H1 (cell line): ENCODE measurements around the gene RAB11FIP5.
"Not testable (repeated sequence)": the region's sequence is repeated elsewhere in the genome, so short reads cannot be mapped to it uniquely, and the experiment has no call there.

Source experiments
- CTCF ChIP-seq, 3 experiments: IDR thresholded peaks; 1 replicate in 2 of 3; 2 replicates in 1 of 3; pipeline versions ENCODE4 v1.5.1 to v1.6.1; 2011; ENCODE audit warnings: low read length in 3 of 3, mild to moderate bottlenecking in 3 of 3, inconsistent platforms in 2 of 3, low read depth in 1 of 3, moderate library complexity in 1 of 3; ENCODE audit not compliant: insufficient read depth in 1 of 3; ENCODE audit errors: control extremely low read depth in 1 of 3
- EP300 ChIP-seq, 2 experiments: IDR thresholded peaks; 1 replicate in 1 of 2; 2 replicates in 1 of 2; pipeline ENCODE4 v1.6.1; 2011 to 2012; ENCODE audit warnings: low read depth in 2 of 2, low read length in 2 of 2, mild to moderate bottlenecking in 2 of 2, borderline replicate concordance in 1 of 2, inconsistent platforms in 1 of 2, moderate library complexity in 1 of 2
- EZH2 ChIP-seq: fragments of 200-600 bp; sonication (generic); IDR thresholded peaks from 2 replicates; pipeline ENCODE4 v1.7.1; 2012; ENCODE audit warnings: low read depth, mild to moderate bottlenecking, moderate library complexity, low read length, inconsistent platforms; ENCODE audit not compliant: severe bottlenecking
- HDAC6 ChIP-seq: IDR thresholded peaks from one replicate; pipeline ENCODE4 v1.7.1; 2012; ENCODE audit warnings: low read depth, mild to moderate bottlenecking, inconsistent platforms, low read length, moderate library complexity
- MAFK ChIP-seq: IDR thresholded peaks from 2 replicates; pipeline ENCODE4 v1.6.1; 2012; ENCODE audit warnings: low read depth, mild to moderate bottlenecking, improper control_type of control experiment, low read length
- POLR2A ChIP-seq, 2 experiments: IDR thresholded peaks; 1 replicate in 1 of 2; 2 replicates in 1 of 2; pipeline ENCODE4 v1.6.1; 2011; ENCODE audit warnings: low read depth in 2 of 2, low read length in 2 of 2, mild to moderate bottlenecking in 2 of 2; ENCODE audit errors: control extremely low read depth in 1 of 2
- POLR2AphosphoS5 ChIP-seq: IDR thresholded peaks from 2 replicates; pipeline ENCODE4 v1.6.1; 2011; ENCODE audit warnings: low read depth, low read length
- RAD21 ChIP-seq, 2 experiments: IDR thresholded peaks in 1 of 2; conservative IDR thresholded peaks in 1 of 2; 2 replicates each; pipeline ENCODE4 v1.6.1; 2011; ENCODE audit warnings: low read depth in 2 of 2, low read length in 2 of 2, improper control_type of control experiment in 1 of 2, inconsistent platforms in 1 of 2, mild to moderate bottlenecking in 1 of 2, moderate library complexity in 1 of 2
- RFX5 ChIP-seq: IDR thresholded peaks from 2 replicates; pipeline ENCODE4 v1.6.1; 2011; ENCODE audit warnings: low read depth, low read length, improper control_type of control experiment, borderline replicate concordance
- TEAD4 ChIP-seq: IDR thresholded peaks from 2 replicates; pipeline ENCODE4 v1.6.1; 2012; ENCODE audit warnings: low read depth, low read length, inconsistent platforms, mixed read lengths
- USF2 ChIP-seq: IDR thresholded peaks from 2 replicates; pipeline ENCODE4 v1.6.1; 2011; ENCODE audit warnings: low read length, improper control_type of control experiment
- ZNF274 ChIP-seq: IDR thresholded peaks from 2 replicates; pipeline ENCODE4 v1.7.0; 2012; ENCODE audit warnings: low read length, borderline replicate concordance; ENCODE audit errors: extremely low read depth

GRCh38 chr2:73093601-73094218 is 19.0 kb downstream of the RAB11FIP5 start:
- not testable (repeated sequence) for TF ChIP-seq CTCF (IDR thresholded peaks at IDR 0.05; ENCODE audit: control extremely low read depth in 1 of 3, insufficient read depth in 1 of 3, low read depth in 1 of 3, low read length in 3 of 3); RAD21 (IDR thresholded peaks at IDR 0.05 in 1 of 2, conservative IDR thresholded peaks at IDR 0.05 in 1 of 2; ENCODE audit: low read depth in 2 of 2, low read length in 2 of 2); ZNF274; POLR2A (IDR thresholded peaks at IDR 0.05; ENCODE audit: control extremely low read depth in 1 of 2, low read depth in 2 of 2, low read length in 2 of 2); HDAC6; EZH2; POLR2AphosphoS5; USF2; EP300 (IDR thresholded peaks at IDR 0.05; ENCODE audit: borderline replicate concordance in 1 of 2, low read depth in 2 of 2, low read length in 2 of 2); MAFK; TEAD4; RFX5
